OCI-LY1 (cell line): ENCODE data around the gene SPRY1.

Experiments used
- CTCF ChIP-seq: fragments of 200-600 bp; sonication (generic), shearing (Covaris generic); IDR thresholded peaks from 2 replicates; pipeline ENCODE4 v1.5.1; 2017; ENCODE audit warnings: mild to moderate bottlenecking, antibody characterized with exemption, low read length, moderate library complexity, mixed read lengths
- EZH2 ChIP-seq: fragments of 200-600 bp; sonication (generic), shearing (Covaris generic); IDR thresholded peaks from 2 replicates; pipeline ENCODE4 v1.8.0; 2017; ENCODE audit warnings: borderline replicate concordance, mixed run types, mild to moderate bottlenecking, antibody characterized with exemption, low read length, moderate library complexity, mixed read lengths

DNA sequence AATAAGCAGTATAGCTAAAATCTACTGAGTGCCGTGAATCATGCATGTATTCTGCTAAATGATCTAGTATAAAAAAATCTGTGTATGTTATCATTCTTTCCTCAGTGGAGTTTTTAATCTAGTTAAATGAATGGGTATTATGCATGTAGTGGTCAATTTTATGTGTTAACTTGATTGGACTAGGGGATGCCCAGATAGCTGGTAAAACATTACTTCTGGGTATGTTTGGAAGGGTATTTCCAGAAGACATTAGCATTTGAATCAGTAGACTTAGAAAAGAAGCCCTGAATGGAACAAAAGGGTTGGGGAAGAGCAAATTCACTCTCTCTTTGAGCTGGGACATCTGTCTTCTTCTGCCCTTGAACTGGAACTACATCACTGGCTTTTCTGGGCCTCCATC is 34.5 kb upstream of the SPRY1 start:
- no peak for TF ChIP-seq CTCF
- TF ChIP-seq EZH2: no peak
